ENCODE measurements around the gene HARS1. TPM values are rescaled to one million over a fixed set of nuclear protein-coding genes. Genes with fewer than 3 reads are reported as not detected.

HARS1 gene
- total and polyA plus RNA-seq, 10 of the 15 experiments (the other 5 are each of a cell fraction or from before 2014, with no cell fraction given) = 12.0 to 93.8 (median 76.9) TPM

- TF ChIP-seq BRCA1 (IDR thresholded peaks at IDR 0.05; ENCODE audit: low read depth, low read length) (no peak), IKZF1 (conservative IDR thresholded peaks at IDR 0.05) (no peak), ATF7 (IDR thresholded peaks at IDR 0.05; ENCODE audit: low read depth) (no peak), MLLT1 (IDR thresholded peaks at IDR 0.05) (no peak), ZNF217 (IDR thresholded peaks at IDR 0.05) (no peak), ZBTB40 (IDR thresholded peaks at IDR 0.05; ENCODE audit: borderline replicate concordance) (no peak), ZNF592 (IDR thresholded peaks at IDR 0.05) (no peak)
Measured at GRCh38 chr5:140631036-140631417, 60.1 kb downstream of the HARS1 start (continued).

All from GM12878 (cell line).